ENCODE measurements around the gene ENPP5.

ENPP5 gene

DNA sequence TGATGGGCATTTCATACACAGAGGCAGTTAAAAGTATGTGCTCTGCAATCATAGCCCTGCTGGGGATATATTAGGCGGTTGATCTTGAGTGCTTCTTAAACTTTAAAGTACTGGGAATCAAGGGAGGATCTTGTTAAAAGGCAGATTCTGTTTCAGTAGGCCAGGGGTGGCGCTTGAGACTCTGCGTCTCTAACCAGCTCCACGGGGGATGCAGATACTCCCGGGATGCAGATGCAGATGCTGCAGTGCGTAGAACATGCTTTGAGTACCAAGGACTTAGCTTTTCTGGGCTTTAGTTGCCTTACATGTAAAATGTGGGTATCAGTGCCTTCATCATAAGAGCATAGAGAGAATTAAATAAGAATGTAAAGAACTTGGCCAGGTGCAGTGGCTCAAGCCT lies 44.4 kb upstream of the ENPP5 start:
- DNase-seq (ENCODE audit: low read depth): no peak
- no peak for TF ChIP-seq CTCF (conservative IDR thresholded peaks at IDR 0.05; ENCODE audit: low read depth, low read length)
- no peak overlapping the region for H3K4me3 ChIP-seq (ENCODE audit: low read depth, low read length)

GRCh38 chr6:46211917-46212316 lies 41.1 kb upstream of the ENPP5 start:
- TF ChIP-seq CTCF (conservative IDR thresholded peaks at IDR 0.05; ENCODE audit: low read depth, low read length): no peak
- DNase-seq (ENCODE audit: low read depth): no peak
- H3K4me3 ChIP-seq (ENCODE audit: low read depth, low read length): no peak overlapping the region

GRCh38 chr6:46210294-46210693 lies 39.5 kb upstream of the ENPP5 start:
- H3K4me3 ChIP-seq (ENCODE audit: low read depth, low read length): no peak overlapping the region
- TF ChIP-seq CTCF (conservative IDR thresholded peaks at IDR 0.05; ENCODE audit: low read depth, low read length): no peak
- DNase-seq (ENCODE audit: low read depth): no peak

GRCh38 chr6:46208303-46208702 lies 37.5 kb upstream of the ENPP5 start:
- no peak for DNase-seq (ENCODE audit: low read depth)
- H3K4me3 ChIP-seq (ENCODE audit: low read depth, low read length): no peak overlapping the region
- TF ChIP-seq CTCF (conservative IDR thresholded peaks at IDR 0.05; ENCODE audit: low read depth, low read length): no peak

DNA sequence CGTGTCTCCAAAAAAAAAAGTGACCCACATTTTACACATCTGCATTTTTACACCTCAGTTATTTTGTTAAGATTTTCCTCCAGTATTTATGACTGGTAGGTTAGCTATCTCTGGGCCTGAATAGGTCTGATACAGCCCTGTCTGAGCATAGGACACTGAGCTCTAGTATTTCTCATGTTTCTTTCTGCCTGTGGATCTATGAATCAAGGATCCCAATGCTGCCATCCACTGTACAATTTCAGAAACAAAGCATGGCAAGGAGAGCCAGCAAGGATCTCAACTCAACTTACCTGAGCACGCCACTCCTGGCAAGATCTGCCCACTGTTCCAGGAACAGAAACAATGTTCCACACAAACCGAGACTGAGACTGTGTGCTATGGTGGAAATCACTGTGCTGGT lies 36.4 kb upstream of the ENPP5 start:
- no peak for DNase-seq (ENCODE audit: low read depth)
- TF ChIP-seq CTCF (conservative IDR thresholded peaks at IDR 0.05; ENCODE audit: low read depth, low read length): no peak
- H3K4me3 ChIP-seq (ENCODE audit: low read depth, low read length): no peak overlapping the region

GRCh38 chr6:46204880-46205650 lies 34.3 kb upstream of the ENPP5 start:
- TF ChIP-seq CTCF (conservative IDR thresholded peaks at IDR 0.05; ENCODE audit: low read depth, low read length): no peak
- no peak overlapping the region for H3K4me3 ChIP-seq (ENCODE audit: low read depth, low read length)
- no peak for DNase-seq (ENCODE audit: low read depth)
